GM12872 (cell line): ENCODE data around the gene SLC11A1.

Source experiments
- TF ChIP-seq, protein P1 (sequence below): IDR thresholded peaks from 3 replicates; pipeline ENCODE4 v1.5.1; 2011; ENCODE audit warnings: low read depth, mild to moderate bottlenecking, low read length, moderate library complexity; ENCODE audit not compliant: insufficient read depth

Gene SLC11A1

DNA sequence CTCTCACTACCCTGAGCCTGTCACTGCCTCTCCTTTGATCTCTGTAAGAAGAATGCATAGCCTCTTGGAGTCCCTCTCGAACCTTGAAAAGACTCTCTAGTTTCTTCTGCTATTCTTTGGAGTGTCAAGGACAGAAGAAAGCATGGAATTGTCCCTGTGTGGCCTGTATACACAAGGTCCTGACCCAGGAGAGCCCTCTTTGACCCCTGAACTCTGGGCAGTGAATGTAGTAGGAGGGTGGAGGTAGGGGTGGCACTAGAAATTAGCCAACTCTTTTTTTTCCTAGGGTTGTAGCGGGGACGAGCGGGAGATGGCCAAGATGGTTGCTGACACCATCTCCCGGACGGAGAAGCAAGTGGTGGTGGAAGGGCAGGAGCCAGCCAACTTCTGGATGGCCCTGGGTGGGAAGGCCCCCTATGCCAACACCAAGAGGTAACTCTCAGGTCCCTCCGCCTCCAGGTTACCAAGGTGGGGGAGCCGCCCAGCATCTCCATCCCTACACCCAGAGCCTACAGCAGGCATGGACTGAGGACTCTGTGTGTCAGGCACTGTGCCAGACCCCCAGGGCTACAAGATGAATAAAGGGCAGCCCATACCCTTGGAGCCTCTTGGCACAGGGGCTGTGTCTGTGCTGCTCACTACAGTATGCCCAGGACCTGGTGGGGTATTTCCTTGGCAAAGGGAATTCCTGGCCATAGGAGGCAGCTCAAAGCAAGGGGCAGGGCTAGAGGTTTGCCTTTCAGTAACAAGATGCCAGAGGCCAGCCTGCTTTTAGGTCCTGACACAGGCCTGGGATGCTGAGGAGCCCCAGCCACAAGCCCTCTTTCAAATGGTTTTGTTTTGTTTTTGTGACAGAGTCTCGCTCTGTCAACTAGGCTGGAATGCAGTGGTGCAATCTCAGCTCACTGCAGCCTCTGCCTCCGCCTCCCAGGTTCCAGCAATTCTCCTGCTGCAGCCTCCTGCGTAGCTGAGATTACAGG lies 53.2 kb downstream of the SLC11A1 start:
- TF ChIP-seq, protein P1, sequence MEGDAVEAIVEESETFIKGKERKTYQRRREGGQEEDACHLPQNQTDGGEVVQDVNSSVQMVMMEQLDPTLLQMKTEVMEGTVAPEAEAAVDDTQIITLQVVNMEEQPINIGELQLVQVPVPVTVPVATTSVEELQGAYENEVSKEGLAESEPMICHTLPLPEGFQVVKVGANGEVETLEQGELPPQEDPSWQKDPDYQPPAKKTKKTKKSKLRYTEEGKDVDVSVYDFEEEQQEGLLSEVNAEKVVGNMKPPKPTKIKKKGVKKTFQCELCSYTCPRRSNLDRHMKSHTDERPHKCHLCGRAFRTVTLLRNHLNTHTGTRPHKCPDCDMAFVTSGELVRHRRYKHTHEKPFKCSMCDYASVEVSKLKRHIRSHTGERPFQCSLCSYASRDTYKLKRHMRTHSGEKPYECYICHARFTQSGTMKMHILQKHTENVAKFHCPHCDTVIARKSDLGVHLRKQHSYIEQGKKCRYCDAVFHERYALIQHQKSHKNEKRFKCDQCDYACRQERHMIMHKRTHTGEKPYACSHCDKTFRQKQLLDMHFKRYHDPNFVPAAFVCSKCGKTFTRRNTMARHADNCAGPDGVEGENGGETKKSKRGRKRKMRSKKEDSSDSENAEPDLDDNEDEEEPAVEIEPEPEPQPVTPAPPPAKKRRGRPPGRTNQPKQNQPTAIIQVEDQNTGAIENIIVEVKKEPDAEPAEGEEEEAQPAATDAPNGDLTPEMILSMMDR = no peak

DNA sequence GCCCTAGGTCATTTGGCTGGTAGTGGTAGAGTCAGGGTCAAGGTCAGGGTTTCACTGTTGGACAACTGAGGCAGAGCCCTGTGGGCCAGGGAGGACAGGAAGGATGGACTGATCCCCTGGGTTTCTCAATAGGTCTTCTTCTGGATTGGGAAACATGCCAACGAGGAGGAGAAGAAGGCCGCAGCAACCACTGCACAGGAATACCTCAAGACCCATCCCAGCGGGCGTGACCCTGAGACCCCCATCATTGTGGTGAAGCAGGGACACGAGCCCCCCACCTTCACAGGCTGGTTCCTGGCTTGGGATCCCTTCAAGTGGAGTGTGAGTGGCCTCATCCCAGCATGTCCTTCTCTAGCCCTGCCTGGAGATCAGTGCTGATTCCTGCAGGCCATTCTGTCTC lies 54.9 kb downstream of the SLC11A1 start:
- TF ChIP-seq, protein P1 = no peak

DNA sequence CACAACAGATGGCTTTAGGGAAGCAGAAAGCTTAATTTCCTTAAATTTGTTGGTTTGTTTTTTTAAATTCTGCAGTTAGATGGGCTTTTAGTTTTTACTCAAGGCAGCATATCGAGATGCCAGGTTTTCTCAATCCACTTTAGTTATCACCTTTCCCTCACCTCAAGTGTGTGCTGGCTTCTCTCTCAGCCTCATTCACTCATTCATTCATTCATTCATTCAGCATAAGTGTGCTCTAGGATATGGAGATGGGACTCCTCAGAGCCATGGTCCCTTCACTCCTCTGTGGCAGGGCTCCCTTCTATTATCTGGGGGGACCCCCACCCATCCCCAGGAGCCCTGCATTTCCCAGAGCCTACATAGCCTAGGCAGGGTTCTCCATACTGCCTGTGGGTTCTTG lies 55.9 kb downstream of the SLC11A1 start:
- TF ChIP-seq, protein P1 = no peak

DNA sequence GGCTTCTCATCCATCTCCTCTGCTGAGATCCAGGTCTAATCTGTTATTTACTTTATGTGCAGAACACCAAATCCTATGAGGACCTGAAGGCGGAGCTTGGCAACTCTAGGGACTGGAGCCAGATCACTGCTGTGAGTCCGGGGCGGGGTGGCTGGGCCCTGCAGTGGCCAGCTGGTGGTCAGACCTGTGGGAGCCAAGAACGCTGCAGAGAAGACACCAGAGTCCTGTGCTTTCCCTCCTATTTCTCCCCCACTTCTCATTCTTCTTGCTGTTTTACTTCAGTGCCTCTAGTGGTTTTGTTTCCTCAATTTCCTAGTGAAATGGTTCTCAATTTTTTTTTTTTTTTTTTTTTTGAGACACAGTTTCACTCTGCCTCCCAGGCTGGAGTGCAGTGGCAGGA lies 56.5 kb downstream of the SLC11A1 start:
- TF ChIP-seq, protein P1 = no peak

DNA sequence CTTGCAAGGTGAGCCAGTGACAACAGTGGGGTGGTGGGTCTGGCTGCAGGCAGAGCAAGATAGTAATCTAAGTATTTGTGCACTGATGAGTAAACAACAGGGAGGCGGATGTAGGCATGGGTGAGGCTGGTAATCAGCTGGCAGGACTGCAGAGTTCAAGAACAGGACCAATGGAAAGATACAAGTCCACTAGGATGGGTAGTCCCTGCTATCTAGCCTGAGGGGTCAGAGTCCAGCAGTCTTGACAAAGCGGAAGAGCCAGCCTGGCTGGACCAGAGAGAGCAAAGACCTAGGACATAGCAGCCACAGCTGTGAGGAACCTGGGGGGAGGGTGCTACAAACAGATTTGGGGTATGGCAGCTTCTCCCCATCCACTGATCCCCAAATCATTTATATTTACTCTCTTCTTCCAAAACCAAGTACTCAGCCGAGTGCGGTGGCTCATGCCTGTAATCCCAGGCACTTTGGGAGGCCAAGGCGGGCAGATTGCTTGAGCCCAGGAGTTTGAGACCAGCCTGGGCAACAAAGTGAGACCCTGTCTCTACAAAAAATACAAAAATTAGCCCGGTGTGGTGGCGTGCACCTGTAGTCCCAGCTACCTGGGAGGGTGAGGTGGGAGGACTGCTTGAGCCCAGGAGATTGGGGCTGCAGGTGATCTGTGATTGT lies 62.8 kb downstream of the SLC11A1 start:
- TF ChIP-seq, protein P1 = no peak

DNA sequence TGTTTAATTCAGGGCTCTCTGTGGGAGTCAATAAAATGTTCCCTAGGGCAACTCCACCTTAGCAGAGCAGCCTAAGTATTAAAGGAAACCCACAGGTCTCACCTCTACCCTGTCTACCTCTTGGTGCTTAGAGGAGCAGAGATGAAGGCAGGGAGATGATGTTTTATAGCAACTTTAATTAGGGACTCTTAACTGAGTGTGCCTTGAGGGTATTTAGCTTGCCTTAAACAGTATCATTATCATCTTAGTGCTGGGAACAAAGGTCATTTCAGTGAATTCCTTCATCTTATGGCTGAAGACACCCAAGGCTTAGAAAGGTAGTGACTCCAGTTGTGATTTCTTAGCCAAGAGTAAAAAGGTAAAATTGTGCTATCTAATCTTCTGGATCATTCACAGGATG lies 63.5 kb downstream of the SLC11A1 start:
- TF ChIP-seq, protein P1 = no peak
